IMR-90 (cell line): ENCODE data around the gene MAP2. TPM values are rescaled to one million over a fixed set of nuclear protein-coding genes. Genes with fewer than 3 reads are reported as not detected.

Source experiments
- ATAC-seq: fragments of 200-7000 bp; cut with Tn5 transposase; 2 replicates; pipeline ENCODE4 v1.9.1; 2020; ENCODE audit warnings: low read depth, mild to moderate bottlenecking, moderate library complexity
- BruUV-seq: library from RNA; stranded (reverse); fragments of 400-500 nt; replicated peaks from 2 replicates; lab custom pipeline; 2021; lab: Mats Ljungman, UMichigan
- CTCF ChIA-PET: fragments of 300-600 bp; formaldehyde crosslinking; extraction: SDS; loops from one replicate; lab custom pipeline; 2021; ENCODE audit warnings: antibody characterized with exemption; lab: Yijun Ruan, JAX
- POLR2A ChIA-PET: fragments of 300-600 bp; sonication (Branson Sonifier 250); formaldehyde crosslinking; loops from one replicate; lab custom pipeline; 2022; ENCODE audit warnings: antibody characterized with exemption; ENCODE audit not compliant: unreplicated experiment; lab: Charles Lee
- DNase-seq: peaks from one replicate; pipeline ENCODE4 v3.0.0; 2013
- H2AFZ ChIP-seq: replicated peaks from 2 replicates; pipeline ENCODE3; 2013; ENCODE audit warnings: low read length, mild to moderate bottlenecking; ENCODE audit not compliant: poor library complexity
- H2AK5ac ChIP-seq: 2 replicates; pipeline ENCODE4 v1.6.1; 2013; ENCODE audit warnings: low read depth, low read length, inconsistent platforms
- H2AK9ac ChIP-seq: replicated peaks from 2 replicates; pipeline ENCODE3; 2013; ENCODE audit warnings: mild to moderate bottlenecking, low read depth, low read length, moderate library complexity; ENCODE audit not compliant: poor library complexity
- H2BK120ac ChIP-seq: 2 replicates; pipeline ENCODE4 v1.6.1; 2013; ENCODE audit warnings: low read depth, low read length, inconsistent platforms
- H2BK15ac ChIP-seq: 3 replicates; pipeline ENCODE4 v1.6.1; 2013; ENCODE audit warnings: low read depth, low read length, inconsistent platforms
- H2BK20ac ChIP-seq: 2 replicates; pipeline ENCODE4 v1.6.1; 2013; ENCODE audit warnings: low read depth, mild to moderate bottlenecking, inconsistent platforms, low read length, moderate library complexity
- H2BK5ac ChIP-seq: 2 replicates; pipeline ENCODE4 v1.6.1; 2013; ENCODE audit warnings: mild to moderate bottlenecking, low read depth, low read length, inconsistent platforms; ENCODE audit not compliant: poor library complexity, severe bottlenecking
- H3K14ac ChIP-seq: replicated peaks from 2 replicates; pipeline ENCODE4 v1.6.1; 2013; ENCODE audit warnings: low read depth, low read length, inconsistent platforms
- H3K18ac ChIP-seq: 2 replicates; pipeline ENCODE4 v1.6.1; 2013; ENCODE audit warnings: low read depth, low read length, control low read depth
- H3K23ac ChIP-seq: 2 replicates; pipeline ENCODE4 v1.6.1; 2013; ENCODE audit warnings: low read depth, low read length, inconsistent platforms
- H3K27ac ChIP-seq: 2 replicates; pipeline ENCODE4 v1.5.1; 2013; ENCODE audit warnings: mild to moderate bottlenecking, control low read depth, low read length; ENCODE audit not compliant: insufficient read depth
- H3K27me3 ChIP-seq: 2 replicates; pipeline ENCODE4 v1.6.1; 2013; ENCODE audit warnings: low read length; ENCODE audit not compliant: control insufficient read depth, insufficient read depth
- H3K36me3 ChIP-seq: 2 replicates; pipeline ENCODE4 v1.6.1; 2013; ENCODE audit warnings: low read length, mixed read lengths; ENCODE audit not compliant: control insufficient read depth, insufficient read depth
- H3K4ac ChIP-seq: 2 replicates; pipeline ENCODE4 v1.6.1; 2013; ENCODE audit warnings: low read depth, low read length, inconsistent platforms
- H3K4me1 ChIP-seq: 2 replicates; pipeline ENCODE4 v1.6.1; 2013; ENCODE audit warnings: low read length, mixed read lengths; ENCODE audit not compliant: control insufficient read depth, insufficient read depth
- H3K4me2 ChIP-seq: 2 replicates; pipeline ENCODE4 v1.6.1; 2013; ENCODE audit warnings: low read depth, mild to moderate bottlenecking, control low read depth, low read length, moderate library complexity
- H3K4me3 ChIP-seq: 2 replicates; pipeline ENCODE4 v1.5.1; 2013; ENCODE audit warnings: low read depth, mild to moderate bottlenecking, control low read depth, low read length, moderate library complexity; ENCODE audit not compliant: insufficient read depth
- H3K56ac ChIP-seq: 2 replicates; pipeline ENCODE4 v1.6.1; 2013; ENCODE audit warnings: low read length, inconsistent platforms; ENCODE audit not compliant: insufficient read depth; ENCODE audit errors: extremely low read depth
- H3K79me1 ChIP-seq, 2 experiments: 2 replicates each; pipeline ENCODE4 v1.6.1; 2013; ENCODE audit warnings: low read length in 2 of 2, inconsistent platforms in 1 of 2, low read depth in 1 of 2
- H3K9ac ChIP-seq: 2 replicates; pipeline ENCODE4 v1.6.1; 2013; ENCODE audit warnings: low read depth, low read length, control low read depth
- H3K9me1 ChIP-seq: 2 replicates; pipeline ENCODE4 v1.6.1; 2013; ENCODE audit warnings: low read length, inconsistent platforms; ENCODE audit not compliant: insufficient read depth
- H3K9me3 ChIP-seq: 2 replicates; pipeline ENCODE4 v1.6.1; 2013; ENCODE audit warnings: low read length; ENCODE audit not compliant: control insufficient read depth, insufficient read depth
- H4K20me1 ChIP-seq: 2 replicates; pipeline ENCODE4 v1.6.1; 2013; ENCODE audit warnings: low read length, inconsistent platforms; ENCODE audit not compliant: insufficient read depth
- H4K5ac ChIP-seq: 2 replicates; pipeline ENCODE4 v1.6.1; 2013; ENCODE audit warnings: mild to moderate bottlenecking, low read depth, low read length, control low read depth
- H4K8ac ChIP-seq, 2 experiments: 2 replicates each; pipeline ENCODE4 v1.6.1; 2013; ENCODE audit warnings: low read depth in 2 of 2, low read length in 2 of 2, control low read depth in 1 of 2, inconsistent platforms in 1 of 2
- H4K91ac ChIP-seq: 2 replicates; pipeline ENCODE4 v1.6.1; 2013; ENCODE audit warnings: low read depth, low read length, inconsistent platforms; ENCODE audit not compliant: insufficient read depth
- ELK1 ChIP-seq: fragments of 150-350 bp; IDR thresholded peaks from 2 replicates; pipeline ENCODE4 v1.6.1; 2016; ENCODE audit warnings: low read depth, mild to moderate bottlenecking, low read length, moderate library complexity, borderline replicate concordance
- WGBS, 2 experiments: methylation state at CpG; one replicate each; pipeline versions ENCODE4 v1.1.5 to v1.1.7; 2013; ENCODE audit warnings: missing lambda C conversion rate in 2 of 2; ENCODE audit not compliant: insufficient read length in 1 of 2; ENCODE audit errors: extremely low coverage in 2 of 2; 5-methylcytosine and 5-hydroxymethylcytosine counted together
- dilution Hi-C: fragments of 300-500 bp; cut with HindIII; formaldehyde crosslinking; loops from one replicate; pipeline ENCODE4 v1.14.3; 2018; ENCODE audit warnings: low sequenced_read_pairs; ENCODE audit not compliant: unreplicated experiment
- in situ Hi-C: fragments of 300-500 bp; cut with MboI; formaldehyde crosslinking; loops from 3 replicates; pipeline ENCODE4 v1.14.3; 2019; ENCODE audit warnings: low sequenced_read_pairs, inconsistent platforms, mixed read lengths
- intact Hi-C: fragments of 100-400 bp; cut with micrococcal nuclease; formaldehyde crosslinking; loops from 2 replicates; pipeline ENCODE4 v1.10.0; 2022
- polyA plus RNA-seq, 3 experiments: library from polyadenylated mRNA; depleted of rRNA; stranded (reverse); fragments of >200 nt; gene quantifications; 2 replicates each; pipeline ENCODE4 v1.2.3, GENCODE V29; 2012; ENCODE audit warnings: low replicate concordance in 1 of 3
- total RNA-seq: library from RNA; depleted of rRNA; stranded (reverse); fragments of >200 nt; gene quantifications from 2 replicates; pipeline ENCODE4 v1.2.3, GENCODE V29; 2012
- TF ChIP-seq, protein P1 (sequence below): conservative IDR thresholded peaks from 2 replicates; pipeline ENCODE4 v1.5.1; 2012; ENCODE audit warnings: mild to moderate bottlenecking, low read depth, low read length, improper control_type of control experiment

MAP2 gene
- total and polyA plus RNA-seq, 2 of the 4 experiments (the other 2 are of a cell fraction), result 0.29 to 0.36 TPM

DNA sequence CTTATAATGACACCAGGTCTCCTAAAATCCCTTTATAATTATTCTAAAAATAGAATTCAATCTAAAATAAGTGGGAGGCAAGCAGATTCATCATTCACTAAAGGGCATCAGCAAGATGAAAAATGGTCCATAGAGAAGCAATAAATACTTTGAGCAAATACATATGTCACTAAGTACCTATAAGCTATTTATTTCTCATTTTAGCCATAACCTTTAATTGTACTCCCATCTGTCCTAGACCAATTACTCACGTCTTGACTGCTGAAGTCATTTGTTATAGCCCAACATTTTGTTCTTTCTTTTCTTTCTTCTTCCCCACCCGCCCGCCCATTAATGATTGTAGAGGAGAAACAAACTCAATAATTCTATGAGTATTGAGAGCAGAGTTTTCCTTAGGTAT lies 105.7 kb downstream of the MAP2 start:
- ATAC-seq (no peak), DNase-seq (no peak)
- Histone ChIP-seq H2BK120ac (no peak overlapping the region), H4K8ac (no peak overlapping the region), H4K5ac (no peak overlapping the region), H3K56ac (no peak overlapping the region), H3K9me3 (no peaks in the 10 kb centered on the region), H2BK5ac (no peak overlapping the region), H3K18ac (no peak overlapping the region), H2BK15ac (no peak overlapping the region), H3K79me1 (no peaks in the 10 kb centered on the region), H3K4ac (no peak overlapping the region), H3K36me3 (no peaks in the 10 kb centered on the region), H3K9ac (no peak overlapping the region), H2AK9ac (no peak overlapping the region), H3K4me2 (no peak overlapping the region), H3K9me1 (peaks cover 4% of the 10 kb centered on the region), H2AK5ac (no peak overlapping the region), H2AFZ (no peak overlapping the region), H3K4me3 (no peak overlapping the region), H3K23ac (no peak overlapping the region), H4K91ac (no peak overlapping the region), H4K20me1 (no peaks in the 10 kb centered on the region), H3K27ac (no peak overlapping the region), H3K14ac (no peak overlapping the region), H3K4me1 (0 out of 2 replicates have a peak, but pooled peaks cover 1% of the 10 kb centered on the region), H3K27me3 (no peaks in the 10 kb centered on the region; the same call in 1 of the 2 replicates), H2BK20ac (no peak overlapping the region)
- no TSS peak for BruUV-seq
- in situ Hi-C loops, result no loop called here
- WGBS, 2 experiments, result no CpG with 5 or more reads among the region's 3 CpGs
- POLR2A ChIA-PET, result no interaction called here
- TF ChIP-seq, protein P1, sequence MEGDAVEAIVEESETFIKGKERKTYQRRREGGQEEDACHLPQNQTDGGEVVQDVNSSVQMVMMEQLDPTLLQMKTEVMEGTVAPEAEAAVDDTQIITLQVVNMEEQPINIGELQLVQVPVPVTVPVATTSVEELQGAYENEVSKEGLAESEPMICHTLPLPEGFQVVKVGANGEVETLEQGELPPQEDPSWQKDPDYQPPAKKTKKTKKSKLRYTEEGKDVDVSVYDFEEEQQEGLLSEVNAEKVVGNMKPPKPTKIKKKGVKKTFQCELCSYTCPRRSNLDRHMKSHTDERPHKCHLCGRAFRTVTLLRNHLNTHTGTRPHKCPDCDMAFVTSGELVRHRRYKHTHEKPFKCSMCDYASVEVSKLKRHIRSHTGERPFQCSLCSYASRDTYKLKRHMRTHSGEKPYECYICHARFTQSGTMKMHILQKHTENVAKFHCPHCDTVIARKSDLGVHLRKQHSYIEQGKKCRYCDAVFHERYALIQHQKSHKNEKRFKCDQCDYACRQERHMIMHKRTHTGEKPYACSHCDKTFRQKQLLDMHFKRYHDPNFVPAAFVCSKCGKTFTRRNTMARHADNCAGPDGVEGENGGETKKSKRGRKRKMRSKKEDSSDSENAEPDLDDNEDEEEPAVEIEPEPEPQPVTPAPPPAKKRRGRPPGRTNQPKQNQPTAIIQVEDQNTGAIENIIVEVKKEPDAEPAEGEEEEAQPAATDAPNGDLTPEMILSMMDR, result no peak
- TF ChIP-seq ELK1, result no peak
- CTCF ChIA-PET, result no interaction called here
- intact Hi-C loops, result no loop called here
- dilution Hi-C loops, result no loop called here
